Measurements from ENCODE around the gene ZDHHC14. TPM values are rescaled to one million over a fixed set of nuclear protein-coding genes. Genes with fewer than 3 reads are reported as not detected.
"Not testable (repeated sequence)": the region's sequence is repeated elsewhere in the genome, so short reads cannot be mapped to it uniquely, and the experiment has no call there.

Gene ZDHHC14
- total and polyA plus RNA-seq, 2 experiments from 2014 or later = 7.5 to 10.1 TPM

GRCh38 chr6:157556671-157557430 is 175.9 kb downstream of the ZDHHC14 start:
- Histone ChIP-seq H3K27me3 (no peaks in the 10 kb centered on the region), H3K4me1 (ENCODE audit: low read depth) (no peaks in the 10 kb centered on the region), H3K4me3 (no peak overlapping the region), H3K27ac (no peak overlapping the region), H3K9me3 (ENCODE audit: low read depth) (no peaks in the 10 kb centered on the region), H3K36me3 (no peaks in the 10 kb centered on the region)
- TF ChIP-seq CTCF (IDR thresholded peaks at IDR 0.05; ENCODE audit: low read depth, low read length) = no peak
- no peak for DNase-seq (ENCODE audit: low read depth in 1 of 2, low spot score in 1 of 2)

- Histone ChIP-seq H3K9me3 (ENCODE audit: low read depth) (no peaks in the 10 kb centered on the region), H3K36me3 (no peaks in the 10 kb centered on the region), H3K4me3 (no peak overlapping the region), H3K27ac (no peak overlapping the region), H3K4me1 (ENCODE audit: low read depth) (no peaks in the 10 kb centered on the region), H3K27me3 (no peaks in the 10 kb centered on the region)
- TF ChIP-seq CTCF (IDR thresholded peaks at IDR 0.05; ENCODE audit: low read depth, low read length) = no peak
- DNase-seq (ENCODE audit: low read depth in 1 of 2, low spot score in 1 of 2) = no peak
Measured at GRCh38 chr6:157557559-157557958, 176.6 kb downstream of the ZDHHC14 start.

GRCh38 chr6:157558049-157558448 is 177.1 kb downstream of the ZDHHC14 start:
- H3K27me3 ChIP-seq = no peaks in the 10 kb centered on the region

GRCh38 chr6:157558487-157559200 is 177.7 kb downstream of the ZDHHC14 start:
- Histone ChIP-seq H3K27me3 (no peaks in the 10 kb centered on the region), H3K4me1 (ENCODE audit: low read depth) (no peaks in the 10 kb centered on the region), H3K36me3 (no peaks in the 10 kb centered on the region), H3K9me3 (ENCODE audit: low read depth) (no peaks in the 10 kb centered on the region), H3K27ac (no peak overlapping the region), H3K4me3 (no peak overlapping the region)
- no peak for TF ChIP-seq CTCF (IDR thresholded peaks at IDR 0.05; ENCODE audit: low read depth, low read length)
- no peak for DNase-seq (ENCODE audit: low read depth in 1 of 2, low spot score in 1 of 2)

More at GRCh38 chr6:157558049-157558448, 177.1 kb downstream of the ZDHHC14 start:
- DNase-seq (ENCODE audit: low read depth in 1 of 2, low spot score in 1 of 2) = peak in 1 of 2 donors; percentile 33
- Histone ChIP-seq H3K4me3 (no peak overlapping the region), H3K4me1 (ENCODE audit: low read depth) (no peaks in the 10 kb centered on the region), H3K27ac (no peak overlapping the region), H3K9me3 (ENCODE audit: low read depth) (no peaks in the 10 kb centered on the region), H3K36me3 (no peaks in the 10 kb centered on the region)
- TF ChIP-seq CTCF (IDR thresholded peaks at IDR 0.05; ENCODE audit: low read depth, low read length) = no peak

GRCh38 chr6:157559201-157559756 is 178.3 kb downstream of the ZDHHC14 start:
- no peak overlapping the region for H3K27ac ChIP-seq
- H3K27me3 ChIP-seq = no peaks in the 10 kb centered on the region
- no peaks in the 10 kb centered on the region for H3K9me3 ChIP-seq (ENCODE audit: low read depth)
- H3K4me3 ChIP-seq = no peak overlapping the region
- no peak for DNase-seq (ENCODE audit: low read depth in 1 of 2, low spot score in 1 of 2)
- H3K4me1 ChIP-seq (ENCODE audit: low read depth) = no peaks in the 10 kb centered on the region
- H3K36me3 ChIP-seq = no peaks in the 10 kb centered on the region
- TF ChIP-seq CTCF (IDR thresholded peaks at IDR 0.05; ENCODE audit: low read depth, low read length) = no peak

GRCh38 chr6:157560063-157560462 is 179.1 kb downstream of the ZDHHC14 start:
- H3K36me3 ChIP-seq; DNase-seq (ENCODE audit: low read depth in 1 of 2, low spot score in 1 of 2); H3K9me3 ChIP-seq (ENCODE audit: low read depth); H3K4me3 ChIP-seq; H3K27ac ChIP-seq; H3K27me3 ChIP-seq; H3K4me1 ChIP-seq (ENCODE audit: low read depth): not testable (repeated sequence)
